Naive B cell (primary cell): ENCODE measurements around the gene GUSB. TPM values are rescaled to one million over a fixed set of nuclear protein-coding genes. Genes with fewer than 3 reads are reported as not detected.

Experiments used
- ATAC-seq, 2 donors: fragments of 150-1000 bp; cut with Tn5 transposase; 2 replicates each; pipeline ENCODE4 v1.10.0; 2021; ENCODE audit warnings: low read depth in 2 of 2, mild to moderate bottlenecking in 2 of 2, moderate library complexity in 2 of 2
- DNase-seq: peaks from one replicate; pipeline ENCODE4 v3.0.0; 2022
- H3K27ac Mint-ChIP-seq, 6 donors: one replicate each; pipeline ENCODE4 v1.8.0; 2020 to 2022; ENCODE audit warnings: mild to moderate bottlenecking in 6 of 6, mixed read lengths in 6 of 6, moderate library complexity in 5 of 6, inconsistent platforms in 2 of 6
- H3K27me3 Mint-ChIP-seq, 3 donors: one replicate each; pipeline ENCODE4 v1.8.0; 2021 to 2022; ENCODE audit warnings: mixed read lengths in 3 of 3, mild to moderate bottlenecking in 1 of 3
- H3K36me3 Mint-ChIP-seq, 2 donors: one replicate each; pipeline ENCODE4 v1.8.0; 2020 to 2022; ENCODE audit warnings: mixed read lengths in 2 of 2, inconsistent platforms in 1 of 2, mild to moderate bottlenecking in 1 of 2
- H3K4me1 Mint-ChIP-seq, 3 donors: one replicate each; pipeline ENCODE4 v1.8.0; 2020 to 2022; ENCODE audit warnings: mixed read lengths in 3 of 3, inconsistent platforms in 1 of 3, mild to moderate bottlenecking in 1 of 3, moderate library complexity in 1 of 3
- H3K4me3 Mint-ChIP-seq, 8 donors: one replicate each; pipeline ENCODE4 v1.8.0; 2020 to 2022; ENCODE audit warnings: mild to moderate bottlenecking in 8 of 8, mixed read lengths in 8 of 8, moderate library complexity in 8 of 8, inconsistent platforms in 2 of 8
- H3K9me3 Mint-ChIP-seq, 7 donors: one replicate each; pipeline ENCODE4 v1.8.0; 2020 to 2022; ENCODE audit warnings: mixed read lengths in 7 of 7, mild to moderate bottlenecking in 5 of 7, inconsistent platforms in 2 of 7, moderate library complexity in 1 of 7
- polyA plus RNA-seq, 6 donors: library from polyadenylated mRNA; unstranded; fragments of 300-500 nt; fragmentation: Illumina TruSeq; gene quantifications; one replicate each; pipeline ENCODE4 v1.2.3, GENCODE V29; 2021; ENCODE audit warnings: low read depth in 6 of 6

Gene GUSB
- polyA plus RNA-seq, 6 donors from 2014 or later: 44.2 to 73.4 (median 53.1) TPM

DNA sequence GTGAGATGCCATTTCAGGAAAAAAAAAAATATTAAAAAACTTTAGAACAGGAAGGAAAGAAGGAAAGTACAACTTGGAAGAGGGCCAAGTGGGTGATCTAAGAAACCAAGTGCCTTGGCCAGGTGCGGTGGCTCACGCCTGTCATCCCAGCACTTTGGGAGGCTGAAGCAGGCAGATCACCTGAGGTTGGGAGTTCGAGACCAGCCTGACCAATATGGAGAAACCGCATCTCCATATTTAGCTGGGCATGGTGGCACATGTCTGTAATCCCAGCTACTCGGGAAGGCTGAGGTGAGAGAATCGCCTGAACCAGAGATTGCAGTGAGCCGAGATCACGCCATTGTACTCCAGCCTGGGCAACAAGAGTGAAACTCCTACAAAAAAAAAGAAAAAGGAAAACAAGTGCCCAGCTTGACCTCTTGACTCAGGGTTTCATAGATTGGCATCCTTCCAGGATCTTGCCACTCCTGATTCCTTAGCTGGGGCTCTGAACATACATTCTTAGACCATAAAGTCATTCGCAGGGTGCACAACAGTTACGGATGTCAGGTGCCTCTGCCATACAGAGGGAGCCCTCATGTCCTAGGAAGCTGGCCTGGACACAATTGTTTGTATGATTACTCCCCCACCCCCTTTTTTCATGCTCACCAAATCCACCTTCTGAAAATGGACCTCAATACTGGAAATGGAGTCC lies 2.1 kb upstream of the GUSB start:
- no peaks in the 10 kb centered on the region for H3K9me3 Mint-ChIP-seq
- peak overlapping the region in 1 of 6 donors; percentile 89 for H3K27ac Mint-ChIP-seq
- H3K4me3 Mint-ChIP-seq: peak overlapping the region in 2 of 8 donors; percentile 24 to 30
- ATAC-seq (no peak), DNase-seq (no peak)
- peaks cover 11 to 26% (median 12%) of the 10 kb centered on the region in 3 donors for H3K4me1 Mint-ChIP-seq
- H3K36me3 Mint-ChIP-seq: no peaks in the 10 kb centered on the region
- H3K27me3 Mint-ChIP-seq: no peaks in the 10 kb centered on the region

DNA sequence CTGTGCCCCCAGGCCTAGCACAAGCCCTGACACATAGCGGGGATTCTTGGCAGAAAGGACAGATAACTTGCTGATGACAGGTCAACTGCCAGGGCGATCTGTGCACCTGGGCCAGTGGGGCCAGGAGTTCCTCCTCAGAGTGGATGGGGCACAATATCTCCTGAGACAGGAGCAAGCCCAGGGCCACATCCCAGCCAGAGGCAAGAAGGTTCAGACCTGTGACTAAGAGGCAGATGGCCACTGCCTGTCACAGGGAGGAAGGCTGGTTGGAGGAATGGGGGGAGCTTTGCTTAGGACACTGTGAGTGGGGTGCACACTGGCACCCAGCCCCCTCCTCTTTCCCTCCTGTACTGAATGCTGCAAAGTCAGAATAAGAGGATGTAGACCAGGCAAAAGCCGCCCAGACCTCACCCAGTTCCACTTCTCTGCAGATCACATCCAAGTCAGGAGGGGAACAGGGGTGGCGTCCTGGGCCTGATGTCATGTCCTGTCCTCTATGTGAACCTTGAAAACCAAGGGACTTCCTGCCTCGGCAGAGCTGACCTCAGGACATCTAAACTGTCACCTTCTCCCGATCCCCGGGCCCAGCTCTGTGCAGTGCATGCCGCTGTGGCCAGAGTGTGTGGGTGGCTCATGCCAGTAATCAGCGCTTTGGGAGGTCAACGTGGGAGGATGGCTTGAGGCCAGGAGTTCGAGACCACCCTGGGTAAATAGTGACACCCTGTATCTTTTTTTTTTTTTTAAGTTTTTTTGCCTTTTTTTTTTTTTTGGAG lies 1.3 kb downstream of the GUSB start:
- H3K27me3 Mint-ChIP-seq: no peaks in the 10 kb centered on the region
- no peaks in the 10 kb centered on the region for H3K9me3 Mint-ChIP-seq
- no peaks in the 10 kb centered on the region for H3K36me3 Mint-ChIP-seq
- peak overlapping the region in 5 of 6 donors; percentile 5 to 92 (median 76) for H3K27ac Mint-ChIP-seq
- peaks cover 14 to 26% (median 17%) of the 10 kb centered on the region in 3 donors for H3K4me1 Mint-ChIP-seq
- H3K4me3 Mint-ChIP-seq: peak overlapping the region; percentile 71 to 90 (median 82)
- ATAC-seq (peak; percentile 44 to 48), DNase-seq (peak; percentile 41)

DNA sequence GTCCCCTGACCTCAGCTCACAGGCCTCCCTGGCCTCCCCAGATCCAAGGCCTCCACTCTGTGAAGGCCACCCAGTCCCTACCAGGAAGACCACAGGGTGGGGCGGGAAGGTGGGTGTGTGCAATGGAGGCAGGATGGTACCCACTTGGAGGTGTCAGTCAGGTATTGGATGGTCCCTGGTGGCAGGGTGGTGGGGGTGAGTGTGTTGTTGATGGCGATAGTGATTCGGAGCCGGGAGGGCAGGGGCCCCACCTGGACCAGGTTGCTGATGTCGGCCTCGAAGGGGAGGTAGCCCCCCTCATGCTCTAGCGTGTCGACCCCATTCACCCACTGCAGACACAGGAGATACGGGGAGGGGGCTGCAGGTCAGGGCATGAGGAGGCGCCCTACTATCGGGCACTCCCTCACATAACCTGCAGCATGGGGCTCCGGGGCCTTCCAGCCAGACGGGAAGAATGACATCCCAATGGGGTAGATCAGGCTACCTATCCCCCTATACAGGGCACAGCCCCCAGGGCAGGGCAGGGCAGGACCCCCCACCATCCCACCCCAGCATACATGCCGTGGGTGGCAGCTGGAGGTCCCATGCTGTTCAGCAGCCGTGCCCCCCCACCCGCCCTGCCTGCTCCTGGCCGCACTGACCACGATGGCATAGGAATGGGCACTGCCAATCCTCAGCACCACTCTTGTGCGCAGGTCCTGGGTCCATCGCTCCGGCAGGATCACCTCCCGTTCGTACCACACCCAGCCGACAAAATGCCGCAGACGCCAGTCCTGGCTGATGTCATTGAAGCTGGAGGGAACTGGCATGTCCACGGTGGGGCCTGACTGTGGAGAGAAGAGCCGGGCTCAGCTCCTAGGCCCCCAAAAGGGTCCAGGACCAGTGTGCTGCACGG lies 2.2 kb downstream of the GUSB start:
- Mint-ChIP-seq H3K4me3 (peak overlapping the region in 7 of 8 donors; percentile 25 to 90 (median 73)), H3K4me1 (peaks cover 14 to 26% (median 17%) of the 10 kb centered on the region in 3 donors), H3K36me3 (no peaks in the 10 kb centered on the region), H3K9me3 (no peaks in the 10 kb centered on the region), H3K27me3 (no peaks in the 10 kb centered on the region), H3K27ac (peak overlapping the region in 2 of 6 donors; percentile 42 to 67)
- ATAC-seq (no peak), DNase-seq (no peak)

DNA sequence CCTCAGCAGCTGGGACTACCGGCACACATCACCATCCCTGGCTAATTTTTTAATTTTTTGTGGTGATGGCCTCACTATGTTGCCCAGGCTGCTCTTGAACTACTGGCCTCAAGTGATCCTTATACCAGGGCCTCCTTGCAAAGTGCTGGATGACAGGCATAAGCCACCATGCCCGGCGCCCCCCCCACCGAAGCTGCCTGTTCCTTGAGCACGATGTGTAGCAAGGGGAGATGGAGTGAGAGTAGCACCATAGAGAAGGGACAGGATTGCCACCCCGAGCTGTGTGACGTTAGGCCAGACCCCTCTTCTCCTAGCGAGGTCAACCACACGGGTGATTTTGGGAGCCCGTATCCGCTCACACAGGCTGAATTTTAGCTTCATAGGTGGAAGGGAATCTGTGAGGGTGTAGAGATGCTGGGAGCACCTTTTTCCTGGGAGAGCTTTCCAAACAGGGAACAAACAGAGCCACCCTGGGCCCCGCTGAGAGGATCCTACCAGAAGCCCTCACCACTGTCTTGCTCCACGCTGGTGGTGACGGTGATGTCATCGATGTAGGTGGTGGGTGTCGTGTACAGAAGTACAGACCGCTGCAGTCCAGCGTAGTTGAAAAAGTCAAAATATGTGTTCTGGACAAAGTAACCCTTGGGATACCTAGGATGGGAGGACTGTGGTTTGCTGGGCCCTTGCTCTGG lies 3.0 kb downstream of the GUSB start:
- H3K4me1 Mint-ChIP-seq: peaks cover 14 to 26% (median 17%) of the 10 kb centered on the region in 3 donors
- no peaks in the 10 kb centered on the region for H3K27me3 Mint-ChIP-seq
- no peak for ATAC-seq
- peak overlapping the region in 4 of 8 donors; percentile 13 to 60 (median 38) for H3K4me3 Mint-ChIP-seq
- H3K27ac Mint-ChIP-seq: peak overlapping the region in 1 of 6 donors; percentile 76
- DNase-seq: no peak
- no peaks in the 10 kb centered on the region for H3K36me3 Mint-ChIP-seq
- no peaks in the 10 kb centered on the region for H3K9me3 Mint-ChIP-seq

DNA sequence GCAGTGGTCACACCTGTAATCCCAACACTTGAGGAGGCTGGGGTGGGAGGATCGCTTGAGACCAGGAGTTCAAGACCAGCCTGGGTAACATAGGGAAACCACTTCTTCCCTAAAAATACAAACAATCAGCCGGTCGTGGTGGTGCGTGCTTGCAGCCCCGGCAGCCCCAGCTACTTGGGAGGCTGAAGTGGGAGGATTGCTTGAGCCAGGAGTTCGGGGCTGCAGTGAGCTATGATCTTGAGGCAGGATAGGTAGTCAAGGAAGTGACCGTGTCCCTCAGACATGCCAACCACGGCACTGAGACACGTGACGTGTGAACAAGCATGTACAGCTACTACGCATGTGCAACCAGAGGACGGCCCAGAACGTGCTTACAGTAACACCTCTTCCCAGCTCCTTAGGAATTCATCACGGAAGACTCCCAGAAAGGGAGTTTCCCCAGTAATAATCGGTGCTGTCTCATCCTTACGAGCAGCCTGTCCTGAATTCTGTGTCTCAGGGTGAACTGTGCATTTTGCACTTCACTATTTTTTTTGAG lies 5.3 kb downstream of the GUSB start:
- H3K27ac Mint-ChIP-seq: peak overlapping the region in 1 of 6 donors; percentile 65
- peaks cover 14 to 29% (median 20%) of the 10 kb centered on the region in 3 donors for H3K4me1 Mint-ChIP-seq
- peaks cover 0 to 4% of the 10 kb centered on the region in 2 donors for H3K36me3 Mint-ChIP-seq
- ATAC-seq (no peak), DNase-seq (no peak)
- H3K27me3 Mint-ChIP-seq: no peaks in the 10 kb centered on the region
- H3K9me3 Mint-ChIP-seq: no peaks in the 10 kb centered on the region
- no peak overlapping the region for H3K4me3 Mint-ChIP-seq

DNA sequence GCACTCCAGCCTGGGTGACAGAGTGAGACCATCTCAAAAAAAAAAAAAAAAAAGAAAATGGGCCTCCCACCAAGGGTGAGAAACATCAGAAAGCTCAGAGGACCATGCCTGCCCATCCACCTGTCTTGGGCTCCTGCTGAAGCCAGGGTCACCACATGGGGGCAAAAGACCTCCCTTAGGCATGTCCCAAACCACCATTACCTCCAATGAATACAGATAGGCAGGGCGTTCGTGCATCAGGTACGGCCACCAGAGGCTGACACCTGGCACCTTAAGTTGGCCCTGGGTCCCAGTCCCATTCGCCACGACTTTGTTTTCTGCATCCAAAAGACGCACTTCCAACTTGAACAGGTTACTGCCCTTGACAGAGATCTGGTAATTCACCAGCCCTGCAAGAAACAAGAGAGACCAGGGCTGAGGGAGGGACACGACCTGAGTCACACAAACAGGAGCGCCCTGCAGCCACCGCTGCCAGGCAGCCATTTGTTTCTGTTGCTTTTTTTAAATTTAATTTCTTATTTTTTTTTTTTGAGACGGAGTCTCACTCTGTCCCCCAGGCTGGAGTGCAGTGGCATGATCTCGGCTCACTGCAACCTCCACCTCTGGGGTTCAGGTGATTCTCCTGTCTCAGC lies 6.1 kb downstream of the GUSB start:
- Mint-ChIP-seq H3K9me3 (no peaks in the 10 kb centered on the region), H3K4me3 (no peak overlapping the region), H3K36me3 (peaks cover 0 to 8% of the 10 kb centered on the region in 2 donors), H3K27me3 (no peaks in the 10 kb centered on the region), H3K4me1 (peaks cover 12 to 26% (median 15%) of the 10 kb centered on the region in 3 donors), H3K27ac (no peak overlapping the region)
- DNase-seq (no peak), ATAC-seq (no peak)

DNA sequence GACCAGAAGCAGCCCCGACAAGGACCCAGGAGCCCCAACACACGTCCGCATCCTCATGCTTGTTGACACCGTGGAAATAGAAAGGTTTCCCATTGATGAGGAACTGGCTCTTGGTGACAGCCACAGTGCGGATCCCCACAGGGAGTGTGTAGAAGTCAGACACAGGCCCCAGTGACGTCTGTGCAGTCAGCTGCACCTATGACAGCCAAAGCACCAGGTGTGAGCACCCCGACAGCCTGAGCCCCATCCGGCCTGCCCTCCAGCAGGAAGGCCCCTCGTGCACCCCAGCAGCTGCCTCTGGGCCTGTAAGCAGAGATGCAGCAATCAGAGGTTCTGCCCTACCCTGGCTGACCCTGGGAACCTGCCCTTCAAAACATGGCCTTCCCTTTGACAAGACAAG lies 7.1 kb downstream of the GUSB start:
- Mint-ChIP-seq H3K4me1 (peaks cover 6 to 18% (median 7%) of the 10 kb centered on the region in 3 donors), H3K27me3 (no peaks in the 10 kb centered on the region), H3K4me3 (no peak overlapping the region), H3K36me3 (peaks cover 0 to 11% of the 10 kb centered on the region in 2 donors), H3K27ac (no peak overlapping the region), H3K9me3 (no peaks in the 10 kb centered on the region)
- no peak for ATAC-seq
- no peak for DNase-seq

DNA sequence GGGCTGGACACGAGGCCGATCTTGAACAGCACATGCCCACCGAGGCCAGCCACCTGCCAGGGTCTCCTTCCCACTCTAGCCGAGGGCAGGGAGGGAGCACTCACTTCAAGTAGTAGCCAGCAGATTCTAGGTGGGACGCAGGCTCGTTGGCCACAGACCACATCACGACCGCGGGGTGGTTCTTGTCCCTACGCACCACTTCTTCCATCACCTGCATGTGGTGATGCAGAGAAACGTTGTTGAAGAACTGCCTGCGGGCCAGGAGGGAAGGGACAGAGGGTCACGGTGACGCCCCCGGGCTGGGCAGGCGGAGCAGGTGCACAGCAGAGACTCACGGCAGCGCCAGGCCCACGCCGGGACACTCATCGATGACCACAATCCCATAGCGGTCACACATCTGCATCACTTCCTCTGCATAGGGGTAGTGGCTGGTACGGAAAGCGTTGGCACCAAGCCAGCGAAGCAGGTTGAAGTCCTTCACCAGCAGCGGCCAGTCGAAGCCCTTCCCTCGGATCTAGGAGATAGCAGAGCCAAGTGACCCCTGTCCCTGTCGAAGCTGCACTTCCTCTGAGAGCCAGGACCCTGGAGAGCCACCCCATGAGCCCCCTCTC lies 7.7 kb downstream of the GUSB start:
- H3K27ac Mint-ChIP-seq: peak overlapping the region in 1 of 6 donors; percentile 76
- no peaks in the 10 kb centered on the region for H3K9me3 Mint-ChIP-seq
- no peak for ATAC-seq
- H3K4me3 Mint-ChIP-seq: no peak overlapping the region
- H3K36me3 Mint-ChIP-seq: peaks cover 0 to 11% of the 10 kb centered on the region in 2 donors
- DNase-seq: no peak
- peaks cover 1 to 18% (median 5%) of the 10 kb centered on the region in 3 donors for H3K4me1 Mint-ChIP-seq
- no peaks in the 10 kb centered on the region for H3K27me3 Mint-ChIP-seq

DNA sequence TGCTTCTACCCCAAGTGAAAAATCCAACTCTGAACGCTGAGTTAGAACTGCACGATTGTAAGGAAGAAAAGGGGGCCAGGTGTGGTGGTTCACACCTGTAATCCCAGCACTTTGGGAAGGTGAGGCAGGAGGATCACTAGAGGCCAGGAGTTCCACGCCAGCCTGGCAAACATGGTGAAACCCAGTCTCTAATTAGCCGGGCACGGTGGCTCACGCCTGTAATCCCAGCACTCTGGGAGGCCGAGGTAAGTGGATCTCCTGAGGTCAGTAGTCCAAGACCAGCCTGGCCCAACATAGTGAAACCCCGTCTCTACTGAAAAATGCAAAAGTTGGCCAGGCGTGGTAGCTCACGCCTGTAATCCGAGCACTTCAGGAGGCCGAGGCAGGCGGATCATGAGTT lies 9.0 kb downstream of the GUSB start:
- ATAC-seq: no peak
- no peaks in the 10 kb centered on the region for H3K27me3 Mint-ChIP-seq
- peaks cover 0 to 11% of the 10 kb centered on the region in 2 donors for H3K36me3 Mint-ChIP-seq
- no peak for DNase-seq
- H3K27ac Mint-ChIP-seq: peak overlapping the region in 1 of 6 donors; percentile 28
- H3K4me1 Mint-ChIP-seq: peaks cover 0 to 12% (median 0%) of the 10 kb centered on the region in 3 donors
- no peak overlapping the region for H3K4me3 Mint-ChIP-seq
- no peaks in the 10 kb centered on the region for H3K9me3 Mint-ChIP-seq

DNA sequence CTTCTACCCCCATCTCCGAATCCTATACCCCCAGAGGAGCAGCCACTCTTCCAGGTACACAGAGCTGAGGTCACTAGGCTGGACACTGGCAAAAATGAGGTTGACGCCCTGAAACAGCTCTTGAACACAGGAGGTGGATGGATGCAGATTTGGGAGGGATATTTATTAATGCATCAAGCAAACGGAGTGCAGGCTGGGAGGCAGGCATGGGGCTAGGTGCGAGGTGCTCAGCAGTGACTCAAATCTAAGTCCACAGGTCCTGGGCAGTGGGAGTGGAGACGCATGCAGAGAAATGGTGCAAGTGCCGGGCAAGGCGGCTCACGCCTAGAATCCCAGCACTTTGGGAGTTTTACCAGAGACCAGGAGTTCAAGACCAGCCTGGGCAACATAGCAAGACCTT lies 11.0 kb downstream of the GUSB start:
- H3K27ac Mint-ChIP-seq: no peak overlapping the region
- H3K36me3 Mint-ChIP-seq: peaks cover 5 to 28% of the 10 kb centered on the region in 2 donors
- DNase-seq: no peak

DNA sequence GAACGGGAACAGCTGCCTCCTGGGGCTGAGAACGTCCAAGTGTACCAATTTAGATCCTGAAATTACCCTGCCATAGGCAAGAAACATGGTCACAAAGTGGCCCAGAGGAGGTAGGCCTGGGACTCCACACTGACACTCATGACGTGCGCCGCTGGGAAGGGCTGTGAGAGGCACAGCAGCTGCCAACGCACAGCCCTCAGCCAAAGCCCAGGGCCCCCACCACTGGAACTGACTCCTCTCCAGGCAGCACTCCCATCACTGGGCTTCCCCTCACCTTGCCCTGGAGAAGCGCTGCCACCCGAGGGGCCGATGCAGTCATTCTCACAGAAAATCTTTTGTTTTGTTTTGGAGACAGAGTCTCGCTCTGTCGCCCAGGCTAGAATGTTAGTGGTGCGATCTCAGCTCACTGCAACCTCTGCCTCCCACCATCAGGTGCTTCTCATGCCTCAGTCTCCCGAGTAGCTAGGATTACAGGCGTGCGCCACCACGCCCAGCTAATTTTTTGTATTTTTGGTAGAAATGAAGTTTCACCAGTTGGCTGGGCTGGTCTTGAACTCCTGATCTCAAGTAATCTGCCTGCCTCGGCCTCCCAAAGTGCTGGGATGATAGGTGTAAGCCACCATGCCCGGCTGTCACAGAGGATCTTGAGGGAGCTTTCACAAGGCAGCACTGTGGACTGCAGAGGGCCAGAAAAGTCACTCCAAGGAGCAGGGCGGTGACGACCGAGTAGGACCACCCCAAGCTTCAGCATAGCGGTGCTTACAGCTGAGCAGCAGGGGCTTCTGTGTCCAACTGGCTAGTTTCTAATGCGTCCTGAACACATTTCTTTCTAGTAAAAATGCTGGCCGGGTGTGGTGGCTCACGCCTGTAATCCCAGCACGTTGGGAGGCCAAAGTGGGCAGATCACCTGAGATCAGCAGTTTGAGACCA lies 13.5 kb downstream of the GUSB start:
- Mint-ChIP-seq H3K27me3 (no peaks in the 10 kb centered on the region), H3K4me1 (peaks cover 0 to 8% (median 0%) of the 10 kb centered on the region in 3 donors), H3K4me3 (no peak overlapping the region), H3K27ac (peak overlapping the region in 3 of 6 donors; percentile 23 to 76 (median 60)), H3K36me3 (peaks cover 14 to 29% of the 10 kb centered on the region in 2 donors), H3K9me3 (no peaks in the 10 kb centered on the region)
- ATAC-seq: no peak
- DNase-seq: no peak

More for the DNA sequence above, 11.0 kb downstream of the GUSB start:
- ATAC-seq: no peak
- no peaks in the 10 kb centered on the region for H3K27me3 Mint-ChIP-seq
- peaks cover 0 to 12% (median 0%) of the 10 kb centered on the region in 3 donors for H3K4me1 Mint-ChIP-seq
- no peaks in the 10 kb centered on the region for H3K9me3 Mint-ChIP-seq
- no peak overlapping the region for H3K4me3 Mint-ChIP-seq
